ENCODE results near the gene DHX16.
"Not testable (repeated sequence)": the region's sequence is repeated elsewhere in the genome, so short reads cannot be mapped to it uniquely, and the experiment has no call there.

DHX16 gene

DNA sequence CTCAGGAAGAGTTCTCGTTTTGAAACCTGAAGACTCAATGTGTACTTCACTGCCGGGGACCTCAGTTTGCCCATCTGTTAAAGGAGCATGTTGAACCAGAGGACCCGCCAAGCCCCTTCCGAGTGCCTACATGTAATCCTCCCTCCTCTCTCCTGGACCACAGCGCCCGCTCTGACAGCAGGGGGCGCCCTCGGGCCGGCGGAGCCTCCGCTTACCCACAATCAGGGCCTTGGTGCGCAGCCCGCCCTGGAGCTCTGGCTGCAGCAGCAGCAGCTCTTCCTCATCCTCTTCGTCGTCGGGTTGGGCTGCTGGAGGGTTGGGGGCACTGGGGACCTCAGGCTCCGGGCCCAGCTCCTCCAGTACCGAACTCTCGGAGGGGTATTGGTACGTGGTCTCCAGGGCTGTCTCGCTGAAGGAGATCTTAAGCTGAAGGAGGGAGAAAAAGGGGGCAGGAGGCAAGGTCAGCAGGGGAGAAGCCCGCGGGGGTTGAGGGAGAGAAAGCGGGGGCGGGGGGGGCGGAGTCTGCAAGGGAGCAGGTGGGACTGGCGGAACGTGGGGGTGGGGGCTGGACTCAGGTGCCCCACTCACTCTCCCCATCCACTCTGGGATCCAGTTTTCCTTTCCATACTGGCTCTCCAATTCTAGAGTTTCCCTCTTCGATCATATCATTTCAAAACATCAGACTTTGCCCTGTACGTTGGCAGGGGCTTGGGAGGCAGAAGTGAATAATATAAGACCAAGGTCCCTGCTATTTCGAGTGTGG lies 6.3 kb upstream of the DHX16 start:
- H3K9ac ChIP-seq (ENCODE audit: low read length) = no peak overlapping the region
- H3K4me3 ChIP-seq (ENCODE audit: low read length) = no peak overlapping the region
- DNase-seq = peak; percentile 81
- H3F3A ChIP-seq (ENCODE audit: insufficient read depth, low read length) = peaks cover 35% of the 10 kb centered on the region
- H3K27ac ChIP-seq (ENCODE audit: low read length) = no peak overlapping the region
- H3K9me3 ChIP-seq (replicated peaks; ENCODE audit: insufficient read depth, low read length) = no peaks in the 10 kb centered on the region
- peaks cover 61% of the 10 kb centered on the region for H3K79me2 ChIP-seq (ENCODE audit: low read length)
- H3K4me1 ChIP-seq (ENCODE audit: low read length) = peaks cover 23% of the 10 kb centered on the region
- TF ChIP-seq EZH2phosphoT487 (IDR thresholded peaks at IDR 0.05; ENCODE audit: low read length) (no peak), EZH2 (optimal IDR thresholded peaks at IDR 0.05; ENCODE audit: low read depth, low read length) (no peak)
- TF ChIP-seq, protein P1, sequence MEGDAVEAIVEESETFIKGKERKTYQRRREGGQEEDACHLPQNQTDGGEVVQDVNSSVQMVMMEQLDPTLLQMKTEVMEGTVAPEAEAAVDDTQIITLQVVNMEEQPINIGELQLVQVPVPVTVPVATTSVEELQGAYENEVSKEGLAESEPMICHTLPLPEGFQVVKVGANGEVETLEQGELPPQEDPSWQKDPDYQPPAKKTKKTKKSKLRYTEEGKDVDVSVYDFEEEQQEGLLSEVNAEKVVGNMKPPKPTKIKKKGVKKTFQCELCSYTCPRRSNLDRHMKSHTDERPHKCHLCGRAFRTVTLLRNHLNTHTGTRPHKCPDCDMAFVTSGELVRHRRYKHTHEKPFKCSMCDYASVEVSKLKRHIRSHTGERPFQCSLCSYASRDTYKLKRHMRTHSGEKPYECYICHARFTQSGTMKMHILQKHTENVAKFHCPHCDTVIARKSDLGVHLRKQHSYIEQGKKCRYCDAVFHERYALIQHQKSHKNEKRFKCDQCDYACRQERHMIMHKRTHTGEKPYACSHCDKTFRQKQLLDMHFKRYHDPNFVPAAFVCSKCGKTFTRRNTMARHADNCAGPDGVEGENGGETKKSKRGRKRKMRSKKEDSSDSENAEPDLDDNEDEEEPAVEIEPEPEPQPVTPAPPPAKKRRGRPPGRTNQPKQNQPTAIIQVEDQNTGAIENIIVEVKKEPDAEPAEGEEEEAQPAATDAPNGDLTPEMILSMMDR (IDR thresholded peaks at IDR 0.05; ENCODE audit: low read length) = peak; percentile 96
- H3K36me3 ChIP-seq (replicated peaks; ENCODE audit: insufficient read depth, low read length) = 0 out of 2 replicates have a peak, but pooled peaks cover 3% of the 10 kb centered on the region
- H3K4me2 ChIP-seq (ENCODE audit: low read depth, low read length) = peak overlapping the region; percentile 72; the same call in 1 of the 2 replicates
- no peaks in the 10 kb centered on the region for H3K9me2 ChIP-seq (replicated peaks; ENCODE audit: insufficient read depth, low read length)
- H3K27me3 ChIP-seq (replicated peaks; ENCODE audit: insufficient read depth, low read length) = no peaks in the 10 kb centered on the region
- no peaks in the 10 kb centered on the region for H4K20me1 ChIP-seq (ENCODE audit: insufficient read depth, low read length)
- no peak overlapping the region for H2AFZ ChIP-seq (ENCODE audit: low read length)

DNA sequence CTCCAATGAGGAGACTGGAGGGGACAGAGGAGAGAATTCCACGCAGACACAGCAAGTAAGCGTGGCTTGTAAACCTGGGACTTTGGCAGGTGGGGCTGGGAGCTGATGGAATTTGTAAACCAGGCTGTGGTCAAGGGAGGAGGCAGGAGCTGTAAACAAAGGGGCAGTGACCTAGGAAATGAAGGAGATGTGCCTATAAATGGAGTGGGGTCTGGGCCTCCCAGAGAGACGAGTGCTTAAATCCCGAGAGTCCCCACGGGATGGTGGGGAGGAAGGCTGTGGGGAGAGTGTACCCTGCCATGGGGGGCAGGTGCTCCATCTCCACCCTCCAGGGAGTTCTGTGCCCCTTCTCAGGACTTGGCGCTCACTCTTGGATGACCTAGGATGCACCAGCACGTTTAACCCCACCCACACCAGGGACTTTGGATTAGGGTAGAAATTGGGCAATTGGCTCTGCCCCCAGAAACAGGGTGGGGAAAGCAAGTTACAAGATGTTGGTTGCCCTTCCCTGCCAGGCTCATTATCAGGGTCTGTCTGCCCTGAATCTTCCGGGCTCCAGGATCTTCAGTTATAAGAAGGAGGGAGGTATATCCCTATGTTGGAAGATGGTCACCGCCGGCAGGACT lies 4.0 kb upstream of the DHX16 start:
- Histone ChIP-seq H3K36me3 (replicated peaks; ENCODE audit: insufficient read depth, low read length) (0 out of 2 replicates have a peak, but pooled peaks cover 3% of the 10 kb centered on the region), H3F3A (ENCODE audit: insufficient read depth, low read length) (peaks cover 13% of the 10 kb centered on the region), H3K4me1 (ENCODE audit: low read length) (peaks cover 18% of the 10 kb centered on the region), H3K9me3 (replicated peaks; ENCODE audit: insufficient read depth, low read length) (no peaks in the 10 kb centered on the region), H3K27me3 (replicated peaks; ENCODE audit: insufficient read depth, low read length) (no peaks in the 10 kb centered on the region), H3K79me2 (ENCODE audit: low read length) (peaks cover 47% of the 10 kb centered on the region), H3K9ac (ENCODE audit: low read length) (no peak overlapping the region), H2AFZ (ENCODE audit: low read length) (no peak overlapping the region), H3K4me2 (ENCODE audit: low read depth, low read length) (no peak overlapping the region), H4K20me1 (ENCODE audit: insufficient read depth, low read length) (no peaks in the 10 kb centered on the region), H3K4me3 (ENCODE audit: low read length) (no peak overlapping the region), H3K27ac (ENCODE audit: low read length) (no peak overlapping the region), H3K9me2 (replicated peaks; ENCODE audit: insufficient read depth, low read length) (no peaks in the 10 kb centered on the region)
- TF ChIP-seq, protein P1 (IDR thresholded peaks at IDR 0.05; ENCODE audit: low read length) = no peak
- no peak for TF ChIP-seq EZH2 (optimal IDR thresholded peaks at IDR 0.05; ENCODE audit: low read depth, low read length)
- TF ChIP-seq EZH2phosphoT487 (IDR thresholded peaks at IDR 0.05; ENCODE audit: low read length) = no peak
- no peak for DNase-seq

DNA sequence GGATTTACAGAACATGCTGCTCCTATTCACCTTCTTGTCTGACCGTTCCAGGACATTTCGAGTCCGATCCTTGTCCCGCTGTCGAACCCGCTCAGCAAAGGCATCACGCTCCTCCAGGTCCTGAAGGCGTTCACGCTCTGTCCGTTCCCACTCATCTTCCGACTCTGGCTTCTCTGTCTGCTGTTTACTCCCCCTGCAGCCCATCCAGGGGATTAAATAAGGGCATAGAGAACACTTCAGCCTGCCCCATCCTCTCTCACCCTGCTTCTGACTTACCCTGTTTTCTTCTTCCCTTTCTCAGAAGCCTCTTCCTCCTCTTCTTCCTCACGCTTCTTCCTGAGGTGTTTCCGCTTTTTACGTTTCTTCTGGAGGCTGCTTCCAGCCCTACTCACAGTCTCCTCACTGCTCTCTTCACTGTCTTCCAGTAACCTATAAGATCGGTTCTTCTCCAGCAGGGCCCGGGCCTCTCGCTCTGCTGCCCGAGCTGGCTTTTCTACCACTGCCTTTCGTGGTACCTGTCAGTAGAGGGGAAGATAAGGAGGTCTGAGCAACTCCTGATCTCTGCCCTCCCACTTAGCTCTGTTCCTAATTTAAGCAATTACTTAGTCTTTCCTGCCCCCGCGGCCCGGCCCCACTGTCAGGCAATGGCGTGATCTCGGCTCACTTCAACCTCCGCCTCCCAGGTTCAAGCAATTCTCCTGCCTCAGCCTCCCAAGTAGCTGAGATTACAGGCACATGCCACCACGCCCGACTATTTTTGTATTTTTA lies 1.9 kb downstream of the DHX16 start:
- Histone ChIP-seq H3K9me2 (replicated peaks; ENCODE audit: insufficient read depth, low read length) (no peaks in the 10 kb centered on the region), H3K27me3 (replicated peaks; ENCODE audit: insufficient read depth, low read length) (no peaks in the 10 kb centered on the region), H4K20me1 (ENCODE audit: insufficient read depth, low read length) (no peaks in the 10 kb centered on the region), H3K4me3 (ENCODE audit: low read length) (no peak overlapping the region), H2AFZ (ENCODE audit: low read length) (no peak overlapping the region), H3K9me3 (replicated peaks; ENCODE audit: insufficient read depth, low read length) (no peaks in the 10 kb centered on the region), H3F3A (ENCODE audit: insufficient read depth, low read length) (0 out of 2 replicates have a peak, but pooled peaks cover 2% of the 10 kb centered on the region), H3K27ac (ENCODE audit: low read length) (no peak overlapping the region), H3K4me2 (ENCODE audit: low read depth, low read length) (no peak overlapping the region), H3K79me2 (ENCODE audit: low read length) (peaks cover 25% of the 10 kb centered on the region), H3K9ac (ENCODE audit: low read length) (no peak overlapping the region), H3K36me3 (replicated peaks; ENCODE audit: insufficient read depth, low read length) (no peaks in the 10 kb centered on the region), H3K4me1 (ENCODE audit: low read length) (no peaks in the 10 kb centered on the region)
- DNase-seq = no peak
- TF ChIP-seq EZH2phosphoT487 (IDR thresholded peaks at IDR 0.05; ENCODE audit: low read length) (no peak), EZH2 (optimal IDR thresholded peaks at IDR 0.05; ENCODE audit: low read depth, low read length) (no peak)
- TF ChIP-seq, protein P1 (IDR thresholded peaks at IDR 0.05; ENCODE audit: low read length) = no peak

DNA sequence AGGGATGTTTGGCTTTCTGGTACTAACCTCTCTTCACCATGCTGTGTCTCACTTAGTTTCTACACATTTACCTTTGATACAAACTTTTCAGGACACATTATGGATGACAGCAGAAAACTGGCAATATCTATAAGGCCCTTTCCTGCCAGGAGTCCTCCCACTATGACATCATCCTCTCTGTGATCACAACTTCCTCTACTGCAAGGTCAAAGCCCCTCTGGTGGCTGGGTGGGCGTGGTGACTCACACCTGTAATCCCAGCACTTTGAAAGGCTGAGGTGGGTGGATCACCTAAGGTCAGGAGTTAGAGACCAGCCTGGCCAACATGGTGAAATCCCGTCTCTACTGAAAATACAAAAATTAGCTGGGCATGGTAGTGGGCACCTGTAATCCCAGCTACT lies 6.5 kb downstream of the DHX16 start:
- not testable (repeated sequence) for H3K9me2 ChIP-seq (replicated peaks; ENCODE audit: insufficient read depth, low read length); H3F3A ChIP-seq (ENCODE audit: insufficient read depth, low read length); H4K20me1 ChIP-seq (ENCODE audit: insufficient read depth, low read length); H3K4me2 ChIP-seq (ENCODE audit: low read depth, low read length); H3K79me2 ChIP-seq (ENCODE audit: low read length); H3K27me3 ChIP-seq (replicated peaks; ENCODE audit: insufficient read depth, low read length); H2AFZ ChIP-seq (ENCODE audit: low read length); H3K4me3 ChIP-seq (ENCODE audit: low read length); H3K9me3 ChIP-seq (replicated peaks; ENCODE audit: insufficient read depth, low read length); H3K36me3 ChIP-seq (replicated peaks; ENCODE audit: insufficient read depth, low read length); DNase-seq; H3K9ac ChIP-seq (ENCODE audit: low read length); H3K27ac ChIP-seq (ENCODE audit: low read length); H3K4me1 ChIP-seq (ENCODE audit: low read length)
